Fibroblast of lung (primary cell): ENCODE data around the gene PDE6D.

Experiments
- CTCF ChIP-seq, 2 donors: IDR thresholded peaks in 1 of 2; conservative IDR thresholded peaks in 1 of 2; 1 replicate in 1 of 2; 2 replicates in 1 of 2; pipeline ENCODE4 v1.5.1; 2011 to 2012; ENCODE audit warnings: low read length in 2 of 2, control low read depth in 1 of 2, inconsistent platforms in 1 of 2, low read depth in 1 of 2, mild to moderate bottlenecking in 1 of 2
- EZH2 ChIP-seq: IDR thresholded peaks from 2 replicates; pipeline ENCODE4 v1.5.1; 2012; ENCODE audit warnings: low read length, control low read depth, mild to moderate bottlenecking; ENCODE audit errors: missing control alignments

GRCh38 chr2:231745303-231746038 lies 35.6 kb downstream of the PDE6D start:
- no peak for TF ChIP-seq CTCF (conservative IDR thresholded peaks at IDR 0.05 in 1 of 2, IDR thresholded peaks at IDR 0.05 in 1 of 2; ENCODE audit: low read depth in 1 of 2, low read length in 2 of 2)
- no peak for TF ChIP-seq EZH2
